NB4 (cell line): ENCODE data around the gene SLC25A17.
"Not testable (repeated sequence)": the region's sequence is repeated elsewhere in the genome, so short reads cannot be mapped to it uniquely, and the experiment has no call there.

Experiments used
- DNase-seq: peaks from one replicate; pipeline ENCODE4 v3.0.0; 2010; ENCODE audit warnings: low read depth
- H3K4me3 ChIP-seq: one replicate; pipeline ENCODE4 v1.5.1; 2011; ENCODE audit warnings: mild to moderate bottlenecking, low read depth, low read length, moderate library complexity
- CTCF ChIP-seq: IDR thresholded peaks from one replicate; pipeline ENCODE4 v1.5.1; 2012; ENCODE audit warnings: low read depth, low read length
- MAX ChIP-seq: IDR thresholded peaks from 2 replicates; pipeline ENCODE4 v1.6.1; 2011; ENCODE audit warnings: low read depth, low read length
- MYC ChIP-seq: IDR thresholded peaks from 2 replicates; pipeline ENCODE4 v1.6.1; 2011; ENCODE audit warnings: low read depth, low read length
- POLR2A ChIP-seq: IDR thresholded peaks from 2 replicates; pipeline ENCODE4 v1.6.1; 2011; ENCODE audit warnings: mild to moderate bottlenecking; ENCODE audit not compliant: insufficient read length; ENCODE audit errors: extremely low read depth

The SLC25A17 gene

GRCh38 chr22:40769761-40770160, 49.4 kb downstream of the SLC25A17 start:
- no peak overlapping the region for H3K4me3 ChIP-seq
- no peak for DNase-seq
- no peak for TF ChIP-seq MYC
- TF ChIP-seq POLR2A, result no peak
- TF ChIP-seq MAX, result no peak
- no peak for TF ChIP-seq CTCF

- no peak for DNase-seq
- no peak overlapping the region for H3K4me3 ChIP-seq
- no peak for TF ChIP-seq MAX
- no peak for TF ChIP-seq MYC
- TF ChIP-seq POLR2A, result no peak
- no peak for TF ChIP-seq CTCF
These were observed 50.9 kb downstream of the SLC25A17 start for GRCh38 chr22:40768206-40768605.

DNA sequence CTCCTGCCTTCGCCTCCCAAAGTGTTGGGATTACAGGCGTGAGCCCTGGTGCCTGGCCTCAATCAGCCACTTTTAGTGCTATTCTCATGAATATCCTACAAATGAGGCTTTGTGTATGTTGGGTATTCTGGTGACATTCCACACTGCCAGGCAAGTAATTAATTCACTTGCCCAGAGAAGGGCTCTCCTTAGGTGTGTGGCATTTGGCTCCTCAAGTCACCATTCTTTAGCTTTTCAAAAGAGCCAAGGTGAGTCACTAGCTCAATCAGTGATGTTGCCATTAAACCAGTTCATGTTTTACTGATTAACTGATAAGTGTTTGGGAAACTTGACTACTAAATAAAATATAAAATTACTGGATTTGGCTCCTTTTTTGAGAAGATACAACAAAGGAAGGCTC, 52.2 kb downstream of the SLC25A17 start:
- no peak for DNase-seq
- no peak for TF ChIP-seq POLR2A
- no peak for TF ChIP-seq MAX
- TF ChIP-seq MYC, result no peak
- TF ChIP-seq CTCF, result no peak
- H3K4me3 ChIP-seq, result no peak overlapping the region

DNA sequence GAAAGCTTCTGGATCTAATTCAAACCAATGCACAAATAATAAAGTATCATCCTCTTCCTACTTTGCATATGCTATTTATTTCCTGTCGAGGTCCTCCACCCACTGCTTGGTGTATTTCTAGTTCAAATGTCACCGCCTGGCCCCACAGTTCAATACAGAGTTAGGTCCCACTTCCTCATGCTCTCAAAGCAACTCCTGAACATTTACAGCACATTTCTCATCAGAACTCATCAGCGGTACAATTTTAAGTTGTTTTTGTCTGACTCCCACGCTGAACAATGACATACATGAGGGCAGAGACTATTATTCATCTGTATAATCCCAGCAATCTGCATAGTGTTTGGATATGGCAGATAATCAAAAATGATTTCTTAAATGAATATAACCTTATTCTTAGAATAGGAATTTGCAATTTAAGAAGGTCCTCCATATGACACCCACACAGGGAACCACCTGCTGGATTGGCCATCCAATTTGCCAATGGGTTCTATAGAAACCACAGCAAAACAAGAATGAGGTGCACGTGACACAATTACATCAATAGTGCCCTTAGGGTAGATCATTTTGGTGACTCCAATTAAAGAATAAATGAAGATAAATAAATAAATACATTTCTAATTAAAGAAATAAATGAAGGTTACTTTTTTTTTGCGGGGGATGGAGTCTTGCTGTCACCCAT, 54.2 kb downstream of the SLC25A17 start:
- no peak for TF ChIP-seq MYC
- no peak for TF ChIP-seq POLR2A
- no peak for TF ChIP-seq MAX
- TF ChIP-seq CTCF, result no peak
- no peak overlapping the region for H3K4me3 ChIP-seq
- DNase-seq, result no peak

DNA sequence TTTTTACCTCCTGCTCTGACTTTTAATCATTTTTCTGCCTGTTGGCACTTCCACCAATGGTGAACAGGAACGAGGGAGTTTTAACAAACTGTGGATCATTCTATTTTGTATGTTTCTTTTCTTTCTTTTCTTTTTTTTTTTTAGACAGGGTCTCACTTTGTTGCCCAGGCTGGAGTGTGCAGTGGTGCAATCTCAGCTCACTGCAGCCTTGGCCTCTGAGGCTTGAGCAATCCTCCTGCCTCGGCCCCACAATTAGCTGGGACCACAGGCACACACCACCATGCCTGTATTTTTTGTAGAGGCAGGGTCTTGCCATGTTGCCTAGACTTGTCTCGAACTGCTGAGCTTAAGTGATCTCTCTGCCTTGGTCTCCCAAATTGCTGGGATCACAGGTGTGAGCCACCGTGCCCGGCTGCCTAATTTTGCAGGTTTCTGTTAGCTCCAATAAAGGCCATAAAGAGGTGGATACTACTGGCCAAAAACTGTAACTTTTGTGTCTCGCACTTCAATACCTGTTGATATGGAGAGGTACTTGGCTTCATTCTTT, 59.8 kb downstream of the SLC25A17 start:
- no peak for DNase-seq
- TF ChIP-seq POLR2A, result no peak
- TF ChIP-seq MYC, result no peak
- TF ChIP-seq CTCF, result no peak
- TF ChIP-seq MAX, result no peak
- no peak overlapping the region for H3K4me3 ChIP-seq

GRCh38 chr22:40758851-40759250, 60.3 kb downstream of the SLC25A17 start:
- DNase-seq, result not testable (repeated sequence)

More at GRCh38 chr22:40758851-40759250, 60.3 kb downstream of the SLC25A17 start:
- not testable (repeated sequence) for H3K4me3 ChIP-seq
